HCT116 (cell line): ENCODE data around the gene TRAPPC12.

ENCODE experiments used
- FOSL1 ChIP-seq: IDR thresholded peaks from 2 replicates; pipeline ENCODE4 v1.6.1; 2012; ENCODE audit warnings: low read depth
- POLR2A ChIP-seq: IDR thresholded peaks from 2 replicates; pipeline ENCODE4 v1.7.0; 2011; ENCODE audit warnings: borderline replicate concordance; ENCODE audit not compliant: insufficient read depth, insufficient read length; ENCODE audit errors: extremely low read depth
- SRF ChIP-seq: IDR thresholded peaks from 2 replicates; pipeline ENCODE4 v1.6.1; 2012; ENCODE audit warnings: low read depth
- TF ChIP-seq, protein P1 (sequence below), 3 experiments: fragments of 200-600 bp in 1 of 3; sonication (generic) in 1 of 3; IDR thresholded peaks in 2 of 3; conservative IDR thresholded peaks in 1 of 3; 2 replicates each; pipeline ENCODE4 v1.5.1; 2012 to 2017; ENCODE audit warnings: low read depth in 2 of 3, low read length in 2 of 3, antibody characterized with exemption in 1 of 3, borderline replicate concordance in 1 of 3, control low read depth in 1 of 3, mild to moderate bottlenecking in 1 of 3, mixed read lengths in 1 of 3, mixed run types in 1 of 3, moderate library complexity in 1 of 3; ENCODE audit not compliant: insufficient read depth in 1 of 3

DNA sequence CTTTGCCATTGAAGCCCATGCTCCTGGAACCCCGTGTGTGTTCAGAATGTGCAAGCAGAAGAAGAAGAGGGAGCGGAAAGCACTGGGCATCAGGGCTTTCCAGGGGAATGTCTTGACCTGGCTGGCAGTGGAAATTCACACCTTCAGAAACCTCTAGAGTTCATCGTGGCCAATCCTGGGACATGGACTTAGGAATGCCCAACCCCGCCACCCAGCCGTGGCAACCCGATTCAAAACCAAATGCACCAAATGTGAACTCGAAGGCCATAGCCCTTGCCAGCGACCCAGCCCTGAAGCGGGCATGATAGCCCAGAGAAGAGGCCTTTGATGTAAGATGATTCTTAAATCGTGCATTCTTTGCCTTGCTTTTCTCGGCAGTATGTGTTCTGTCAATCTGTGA, 70.4 kb downstream of the TRAPPC12 start:
- TF ChIP-seq, protein P1, sequence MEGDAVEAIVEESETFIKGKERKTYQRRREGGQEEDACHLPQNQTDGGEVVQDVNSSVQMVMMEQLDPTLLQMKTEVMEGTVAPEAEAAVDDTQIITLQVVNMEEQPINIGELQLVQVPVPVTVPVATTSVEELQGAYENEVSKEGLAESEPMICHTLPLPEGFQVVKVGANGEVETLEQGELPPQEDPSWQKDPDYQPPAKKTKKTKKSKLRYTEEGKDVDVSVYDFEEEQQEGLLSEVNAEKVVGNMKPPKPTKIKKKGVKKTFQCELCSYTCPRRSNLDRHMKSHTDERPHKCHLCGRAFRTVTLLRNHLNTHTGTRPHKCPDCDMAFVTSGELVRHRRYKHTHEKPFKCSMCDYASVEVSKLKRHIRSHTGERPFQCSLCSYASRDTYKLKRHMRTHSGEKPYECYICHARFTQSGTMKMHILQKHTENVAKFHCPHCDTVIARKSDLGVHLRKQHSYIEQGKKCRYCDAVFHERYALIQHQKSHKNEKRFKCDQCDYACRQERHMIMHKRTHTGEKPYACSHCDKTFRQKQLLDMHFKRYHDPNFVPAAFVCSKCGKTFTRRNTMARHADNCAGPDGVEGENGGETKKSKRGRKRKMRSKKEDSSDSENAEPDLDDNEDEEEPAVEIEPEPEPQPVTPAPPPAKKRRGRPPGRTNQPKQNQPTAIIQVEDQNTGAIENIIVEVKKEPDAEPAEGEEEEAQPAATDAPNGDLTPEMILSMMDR (IDR thresholded peaks at IDR 0.05 in 2 of 3, conservative IDR thresholded peaks at IDR 0.05 in 1 of 3; ENCODE audit: borderline replicate concordance in 1 of 3, insufficient read depth in 1 of 3, low read depth in 2 of 3, low read length in 2 of 3) = no peak
- TF ChIP-seq SRF (no peak), FOSL1 (no peak), POLR2A (no peak)
